Astrocyte (in vitro differentiated cells and primary cell): ENCODE data around the gene PHEX.

Experiments
- CTCF ChIP-seq: IDR thresholded peaks from 2 replicates; pipeline ENCODE4 v1.5.1; 2011; ENCODE audit warnings: low read depth, mild to moderate bottlenecking, inconsistent platforms, low read length, moderate library complexity; ENCODE audit not compliant: insufficient read depth
- EZH2 ChIP-seq: IDR thresholded peaks from 2 replicates; pipeline ENCODE4 v1.6.1; 2012; ENCODE audit warnings: mild to moderate bottlenecking, low read length, inconsistent platforms; ENCODE audit not compliant: insufficient read depth

- no peak for TF ChIP-seq CTCF
- no peak for TF ChIP-seq EZH2
Measured at GRCh38 chrX:22125481-22125880, 93.4 kb downstream of the PHEX start.
